A549 (cell line): ENCODE results near the gene RPS14.

Source experiments
- CTCF ChIP-seq: fragments of >200 bp; sonication (Bioruptor Twin); formaldehyde crosslinking; IDR thresholded peaks from 3 replicates; pipeline ENCODE4 v1.5.1; 2016
- EHMT2 ChIP-seq: fragments of 200-600 bp; sonication (generic); IDR thresholded peaks from 2 replicates; pipeline ENCODE4 v1.6.1; 2016; ENCODE audit warnings: antibody characterized with exemption, low read depth, mild to moderate bottlenecking, moderate library complexity
- ELK1 ChIP-seq: fragments of 150-350 bp; IDR thresholded peaks from 2 replicates; pipeline ENCODE4 v1.6.1; 2014; ENCODE audit warnings: low read depth, mild to moderate bottlenecking, low read length
- EP300 ChIP-seq, 2 experiments: fragments of >200 bp; sonication (Bioruptor Twin); formaldehyde crosslinking; IDR thresholded peaks; 2 replicates in 1 of 2; 3 replicates in 1 of 2; pipeline ENCODE4 v1.6.1; 2016 to 2017
- MAX ChIP-seq: IDR thresholded peaks from 2 replicates; pipeline ENCODE4 v1.6.1; 2012
- POLR2A ChIP-seq: IDR thresholded peaks from 2 replicates; pipeline ENCODE4 v1.6.1; 2012; ENCODE audit warnings: mild to moderate bottlenecking, low read length
- POLR2AphosphoS2 ChIP-seq: conservative IDR thresholded peaks from 2 replicates; pipeline ENCODE4 v1.6.1; 2012; ENCODE audit warnings: low read length, improper control_type of control experiment, inconsistent platforms
- RCOR1 ChIP-seq: fragments of 150-350 bp; IDR thresholded peaks from 2 replicates; pipeline ENCODE4 v1.6.1; 2014; ENCODE audit warnings: antibody characterized with exemption, low read length, low read depth
- REST ChIP-seq: fragments of 200-600 bp; sonication (generic); IDR thresholded peaks from 2 replicates; pipeline ENCODE4 v1.6.1; 2016; ENCODE audit warnings: antibody characterized with exemption, mild to moderate bottlenecking, moderate library complexity
- RFX5 ChIP-seq: fragments of 450-650 bp; IDR thresholded peaks from 2 replicates; pipeline ENCODE4 v1.7.1; 2014; ENCODE audit warnings: antibody characterized with exemption, mild to moderate bottlenecking, moderate library complexity
- USF2 ChIP-seq: fragments of 450-650 bp; IDR thresholded peaks from 2 replicates; pipeline ENCODE4 v1.6.1; 2014; ENCODE audit warnings: antibody characterized with exemption
- ZC3H11A ChIP-seq: fragments of 450-650 bp; IDR thresholded peaks from 2 replicates; pipeline ENCODE4 v1.6.1; 2014; ENCODE audit warnings: antibody characterized with exemption, mild to moderate bottlenecking
- ZNF302 ChIP-seq: fragments of 250-450 bp; sonication (Bioruptor Pico); IDR thresholded peaks from 2 replicates; pipeline ENCODE4 v1.9.0; 2021; ENCODE audit warnings: inconsistent platforms, mild to moderate bottlenecking, moderate library complexity
- ZSCAN20 ChIP-seq: fragments of 250-450 bp; sonication (Bioruptor Pico); IDR thresholded peaks from 2 replicates; pipeline ENCODE4 v1.8.0; 2022; ENCODE audit warnings: mild to moderate bottlenecking, moderate library complexity

- TF ChIP-seq POLR2A, result no peak
- TF ChIP-seq ZNF302 (CRISPR knock-in tag), result no peak
- no peak for TF ChIP-seq MAX
- no peak for TF ChIP-seq RFX5
- no peak for TF ChIP-seq CTCF
- TF ChIP-seq POLR2AphosphoS2, result no peak
- no peak for TF ChIP-seq REST
- TF ChIP-seq RCOR1, result no peak
- TF ChIP-seq ELK1, result no peak
- TF ChIP-seq EP300 (IDR thresholded peaks at IDR 0.05), result no peak
- no peak for TF ChIP-seq USF2
- TF ChIP-seq ZC3H11A, result no peak
- no peak for TF ChIP-seq EHMT2
- TF ChIP-seq ZSCAN20 (CRISPR knock-in tag), result no peak
These were observed 42.3 kb downstream of the RPS14 start for GRCh38 chr5:150407096-150407720.
